Natural killer cell (primary cell): ENCODE results near the gene TRPM5. TPM values are rescaled to one million over a fixed set of nuclear protein-coding genes. Genes with fewer than 3 reads are reported as not detected.

Experiments
- ATAC-seq, 3 donors: fragments of 150-1000 bp in 2 of 3; fragments of 200-7000 bp in 1 of 3; cut with Tn5 transposase; 1 replicate in 1 of 3; 2 replicates in 2 of 3; pipeline ENCODE4 v1.10.0; 2021; ENCODE audit warnings: mild to moderate bottlenecking in 2 of 3, moderate library complexity in 2 of 3
- DNase-seq, 2 donors: peaks; one replicate each; pipeline versions ENCODE4 v3.0.0 to v3.0.0-alpha.2; 2013 to 2021; ENCODE audit warnings: mixed read lengths in 1 of 2
- H3K27ac ChIP-seq: one replicate; pipeline ENCODE4 v1.5.1; 2013; ENCODE audit warnings: mild to moderate bottlenecking, low read length
- H3K27me3 ChIP-seq: one replicate; pipeline ENCODE4 v1.6.1; 2013; ENCODE audit warnings: low read length; ENCODE audit not compliant: control insufficient read depth, insufficient read depth
- H3K36me3 ChIP-seq: one replicate; pipeline ENCODE4 v1.6.1; 2013; ENCODE audit warnings: low read length; ENCODE audit not compliant: control insufficient read depth, insufficient read depth
- H3K4me1 ChIP-seq: one replicate; pipeline ENCODE4 v1.6.1; 2013; ENCODE audit warnings: low read length; ENCODE audit not compliant: control insufficient read depth, insufficient read depth
- H3K4me3 ChIP-seq: one replicate; pipeline ENCODE4 v1.5.1; 2013; ENCODE audit warnings: low read length
- H3K9me3 ChIP-seq: one replicate; pipeline ENCODE4 v1.6.1; 2013; ENCODE audit warnings: low read length; ENCODE audit not compliant: control insufficient read depth, insufficient read depth
- H3K27ac Mint-ChIP-seq, 2 donors: one replicate each; pipeline ENCODE4 v1.8.0; 2022; ENCODE audit warnings: mild to moderate bottlenecking in 2 of 2, mixed read lengths in 2 of 2, moderate library complexity in 1 of 2
- H3K27me3 Mint-ChIP-seq, 2 donors: one replicate each; pipeline ENCODE4 v1.8.0; 2022; ENCODE audit warnings: low read depth in 2 of 2, mixed read lengths in 2 of 2
- H3K36me3 Mint-ChIP-seq: one replicate; pipeline ENCODE4 v1.8.0; 2022; ENCODE audit warnings: mixed read lengths
- H3K4me1 Mint-ChIP-seq, 2 donors: one replicate each; pipeline ENCODE4 v1.8.0; 2022; ENCODE audit warnings: mixed read lengths in 2 of 2
- H3K4me3 Mint-ChIP-seq: one replicate; pipeline ENCODE4 v1.8.0; 2022; ENCODE audit warnings: mild to moderate bottlenecking, moderate library complexity, mixed read lengths
- H3K9me3 Mint-ChIP-seq, 2 donors: one replicate each; pipeline ENCODE4 v1.8.0; 2022; ENCODE audit warnings: mixed read lengths in 2 of 2
- CTCF ChIP-seq: fragments of 200-600 bp; IDR thresholded peaks from one replicate; pipeline ENCODE4 v1.8.0; 2022; ENCODE audit warnings: antibody characterized with exemption
- WGBS: methylation state at CpG from one replicate; pipeline ENCODE4 v1.1.7; 2013; ENCODE audit warnings: missing lambda C conversion rate; ENCODE audit not compliant: insufficient coverage; 5-methylcytosine and 5-hydroxymethylcytosine counted together
- intact Hi-C: fragments of 100-400 bp; cut with micrococcal nuclease; formaldehyde crosslinking; loops from one replicate; pipeline ENCODE4 v1.14.2; 2022
- total RNA-seq, 4 donors: library from RNA; stranded (reverse); fragments of 120-200 nt in 1 of 4; gene quantifications; one replicate each; pipeline versions ENCODE4 v1.2.3 to v1.2.4, GENCODE V29; 2013 to 2022

TRPM5 gene
- total RNA-seq, 3 donors from 2014 or later (not counting 1 experiment from before 2014, with no cell fraction given) = not detected

GRCh38 chr11:2437516-2437915, 6.8 kb downstream of the TRPM5 start:
- no peak overlapping the region for H3K27ac Mint-ChIP-seq
- Histone ChIP-seq H3K4me1 (no peaks in the 10 kb centered on the region), H3K27ac (no peak overlapping the region), H3K4me3 (no peak overlapping the region), H3K36me3 (no peaks in the 10 kb centered on the region), H3K27me3 (no peaks in the 10 kb centered on the region), H3K9me3 (no peaks in the 10 kb centered on the region)
- TF ChIP-seq CTCF = no peak
- peaks cover 11 to 16% of the 10 kb centered on the region in 2 donors for H3K27me3 Mint-ChIP-seq
- H3K4me3 Mint-ChIP-seq = no peak overlapping the region
- no peaks in the 10 kb centered on the region for H3K4me1 Mint-ChIP-seq
- intact Hi-C loops = no loop called here
- no peaks in the 10 kb centered on the region for H3K9me3 Mint-ChIP-seq
- H3K36me3 Mint-ChIP-seq = no peaks in the 10 kb centered on the region
- DNase-seq (no peak), ATAC-seq (no peak)
- 98% methylated on average over 3 of the region's 4 CpGs for WGBS

- Mint-ChIP-seq H3K27me3 (peaks cover 11 to 16% of the 10 kb centered on the region in 2 donors), H3K27ac (no peak overlapping the region), H3K4me1 (peaks cover 0 to 3% of the 10 kb centered on the region in 2 donors), H3K36me3 (no peaks in the 10 kb centered on the region), H3K9me3 (no peaks in the 10 kb centered on the region), H3K4me3 (no peak overlapping the region)
- H3K27ac ChIP-seq = no peak overlapping the region
- TF ChIP-seq CTCF = no peak
- no peaks in the 10 kb centered on the region for H3K9me3 ChIP-seq
- H3K36me3 ChIP-seq = no peaks in the 10 kb centered on the region
- ATAC-seq = no peak
- H3K4me1 ChIP-seq = no peaks in the 10 kb centered on the region
- 92% methylated on average over 12 of the region's 13 CpGs for WGBS
- no peaks in the 10 kb centered on the region for H3K27me3 ChIP-seq
- intact Hi-C loops = no loop called here
- DNase-seq = no peak
- H3K4me3 ChIP-seq = no peak overlapping the region
Observed at GRCh38 chr11:2436521-2437031, 7.7 kb downstream of the TRPM5 start.

GRCh38 chr11:2436013-2436520, 8.2 kb downstream of the TRPM5 start:
- H3K4me1 Mint-ChIP-seq = peaks cover 0 to 5% of the 10 kb centered on the region in 2 donors

More at GRCh38 chr11:2436013-2436520, 8.2 kb downstream of the TRPM5 start:
- Mint-ChIP-seq H3K4me3 (no peak overlapping the region), H3K27ac (no peak overlapping the region), H3K9me3 (no peaks in the 10 kb centered on the region), H3K27me3 (peaks cover 11 to 16% of the 10 kb centered on the region in 2 donors), H3K36me3 (no peaks in the 10 kb centered on the region)
- Histone ChIP-seq H3K27ac (no peak overlapping the region), H3K36me3 (no peaks in the 10 kb centered on the region), H3K9me3 (no peaks in the 10 kb centered on the region), H3K4me3 (no peak overlapping the region), H3K4me1 (no peaks in the 10 kb centered on the region), H3K27me3 (no peaks in the 10 kb centered on the region)
- WGBS = 85% methylated on average over 10 of the region's 10 CpGs
- TF ChIP-seq CTCF = no peak
- intact Hi-C loops = no loop called here
- DNase-seq (no peak), ATAC-seq (no peak)
